Measurements from ENCODE around the gene AHCYL2. TPM values are rescaled to one million over a fixed set of nuclear protein-coding genes. Genes with fewer than 3 reads are reported as not detected.
"Not testable (repeated sequence)": the region's sequence is repeated elsewhere in the genome, so short reads cannot be mapped to it uniquely, and the experiment has no call there.

AHCYL2 gene
- total RNA-seq, 1 donor from 2014 or later, result 11.0 TPM

DNA sequence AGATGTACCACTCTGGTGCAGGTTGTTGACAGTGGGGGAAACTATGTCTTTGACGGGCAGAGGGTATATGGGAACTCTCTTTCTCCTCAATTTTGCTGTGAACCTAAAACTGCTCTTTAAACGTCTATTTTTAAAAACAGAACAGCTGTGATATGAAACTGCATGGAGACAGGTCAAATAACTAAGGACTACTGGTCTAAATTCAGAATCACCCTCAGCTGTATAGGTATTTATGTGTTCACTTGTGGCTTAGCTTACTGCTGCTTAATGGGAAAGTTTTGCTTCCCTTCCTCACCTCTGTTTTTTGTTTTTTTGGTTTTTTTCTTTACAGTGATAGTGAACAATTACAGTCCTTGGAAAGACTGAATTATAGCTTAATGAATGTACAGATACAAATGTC is 122.5 kb downstream of the AHCYL2 start:
- H3K4me1 Mint-ChIP-seq (ENCODE audit: low read depth), result peaks cover 18% of the 10 kb centered on the region
- no peaks in the 10 kb centered on the region for H3K9me3 Mint-ChIP-seq (ENCODE audit: low read depth)
- no peaks in the 10 kb centered on the region for H3K36me3 Mint-ChIP-seq (ENCODE audit: low read depth)
- H3K27me3 Mint-ChIP-seq (ENCODE audit: low read depth), result no peaks in the 10 kb centered on the region
- no peak overlapping the region for H3K27ac Mint-ChIP-seq (ENCODE audit: unreplicated experiment)
- TF ChIP-seq, protein P1, sequence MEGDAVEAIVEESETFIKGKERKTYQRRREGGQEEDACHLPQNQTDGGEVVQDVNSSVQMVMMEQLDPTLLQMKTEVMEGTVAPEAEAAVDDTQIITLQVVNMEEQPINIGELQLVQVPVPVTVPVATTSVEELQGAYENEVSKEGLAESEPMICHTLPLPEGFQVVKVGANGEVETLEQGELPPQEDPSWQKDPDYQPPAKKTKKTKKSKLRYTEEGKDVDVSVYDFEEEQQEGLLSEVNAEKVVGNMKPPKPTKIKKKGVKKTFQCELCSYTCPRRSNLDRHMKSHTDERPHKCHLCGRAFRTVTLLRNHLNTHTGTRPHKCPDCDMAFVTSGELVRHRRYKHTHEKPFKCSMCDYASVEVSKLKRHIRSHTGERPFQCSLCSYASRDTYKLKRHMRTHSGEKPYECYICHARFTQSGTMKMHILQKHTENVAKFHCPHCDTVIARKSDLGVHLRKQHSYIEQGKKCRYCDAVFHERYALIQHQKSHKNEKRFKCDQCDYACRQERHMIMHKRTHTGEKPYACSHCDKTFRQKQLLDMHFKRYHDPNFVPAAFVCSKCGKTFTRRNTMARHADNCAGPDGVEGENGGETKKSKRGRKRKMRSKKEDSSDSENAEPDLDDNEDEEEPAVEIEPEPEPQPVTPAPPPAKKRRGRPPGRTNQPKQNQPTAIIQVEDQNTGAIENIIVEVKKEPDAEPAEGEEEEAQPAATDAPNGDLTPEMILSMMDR (IDR thresholded peaks at IDR 0.05), result no peak
- no peak for DNase-seq (ENCODE audit: low spot score)
- H3K4me3 Mint-ChIP-seq (ENCODE audit: unreplicated experiment), result no peak overlapping the region

DNA sequence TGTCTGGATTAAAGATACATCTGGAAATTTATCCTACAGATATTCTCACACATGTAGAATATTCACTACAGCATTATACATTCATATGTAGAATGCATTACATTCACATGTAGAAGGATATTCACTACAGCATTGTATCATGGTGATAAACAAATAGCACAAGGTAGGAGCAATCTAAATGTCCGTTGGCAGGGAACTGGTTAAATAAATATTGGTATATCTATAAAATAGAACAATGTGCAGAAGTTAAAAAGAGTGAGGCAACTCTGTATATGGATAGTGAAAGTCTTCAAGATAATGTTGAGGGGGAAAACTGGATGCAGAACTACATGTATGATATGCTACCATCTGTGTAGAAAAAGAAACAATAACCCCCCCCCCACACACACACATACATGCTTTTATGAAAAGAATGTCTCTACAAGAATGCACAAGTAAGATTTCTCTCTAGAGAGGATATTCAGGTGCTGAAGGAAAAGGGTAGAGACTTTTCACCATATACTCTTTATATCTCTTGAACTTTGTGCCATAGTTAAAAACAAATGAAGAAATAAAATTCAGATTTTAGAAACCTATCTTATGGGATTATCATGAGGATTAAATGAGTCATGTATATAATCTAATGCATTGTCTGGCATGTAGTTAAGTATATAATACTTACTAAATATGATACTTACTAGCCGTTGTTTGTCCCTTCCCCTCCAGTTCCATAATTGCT is 123.4 kb downstream of the AHCYL2 start:
- no peak overlapping the region for H3K4me3 Mint-ChIP-seq (ENCODE audit: unreplicated experiment)
- no peaks in the 10 kb centered on the region for H3K27me3 Mint-ChIP-seq (ENCODE audit: low read depth)
- DNase-seq (ENCODE audit: low spot score), result no peak
- peaks cover 17% of the 10 kb centered on the region for H3K4me1 Mint-ChIP-seq (ENCODE audit: low read depth)
- no peaks in the 10 kb centered on the region for H3K36me3 Mint-ChIP-seq (ENCODE audit: low read depth)
- H3K9me3 Mint-ChIP-seq (ENCODE audit: low read depth), result no peaks in the 10 kb centered on the region
- no peak overlapping the region for H3K27ac Mint-ChIP-seq (ENCODE audit: unreplicated experiment)
- TF ChIP-seq, protein P1 (IDR thresholded peaks at IDR 0.05), result no peak

DNA sequence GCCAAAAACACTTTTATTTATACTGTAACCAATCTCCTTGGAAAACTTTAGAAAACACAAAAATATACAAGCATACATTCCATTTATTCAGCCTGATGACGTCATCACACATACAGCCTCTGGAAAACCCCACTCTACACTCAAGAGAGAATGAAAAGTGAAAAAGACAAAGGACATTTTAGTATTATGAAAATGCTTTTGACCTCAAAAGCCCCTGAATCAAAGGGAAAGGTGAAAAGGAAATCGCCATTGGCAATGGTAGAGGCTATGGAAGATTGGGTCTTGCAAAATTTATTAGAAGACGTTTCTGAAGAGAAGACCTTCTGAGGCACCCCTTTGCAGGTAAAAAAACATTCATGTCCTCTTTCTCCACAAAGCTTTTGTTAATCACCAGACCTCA is 126.5 kb downstream of the AHCYL2 start:
- Mint-ChIP-seq H3K4me3 (ENCODE audit: unreplicated experiment) (no peak overlapping the region), H3K27ac (ENCODE audit: unreplicated experiment) (no peak overlapping the region), H3K36me3 (ENCODE audit: low read depth) (peaks cover 1% of the 10 kb centered on the region), H3K27me3 (ENCODE audit: low read depth) (no peaks in the 10 kb centered on the region), H3K9me3 (ENCODE audit: low read depth) (no peaks in the 10 kb centered on the region), H3K4me1 (ENCODE audit: low read depth) (no peaks in the 10 kb centered on the region)
- DNase-seq (ENCODE audit: low spot score), result no peak
- TF ChIP-seq, protein P1 (IDR thresholded peaks at IDR 0.05), result no peak

DNA sequence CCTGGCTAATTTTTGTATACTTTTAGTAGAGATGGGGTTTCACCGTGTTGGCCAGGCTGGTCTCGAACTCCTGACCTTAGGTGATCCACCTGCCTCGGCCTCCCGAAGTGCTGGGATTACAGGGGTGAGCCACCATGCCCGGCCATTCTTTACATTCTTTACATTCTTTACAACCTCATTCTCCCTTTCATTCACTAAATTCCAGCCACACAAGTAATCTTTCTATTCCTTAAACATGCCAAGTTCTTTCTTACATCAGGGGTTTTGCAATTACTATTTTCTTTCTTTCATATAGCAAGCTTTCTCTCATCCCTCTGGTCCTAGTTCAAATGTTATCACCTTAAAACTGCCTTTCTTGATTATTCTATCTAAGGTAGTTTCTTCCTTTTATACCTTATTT is 128.3 kb downstream of the AHCYL2 start:
- DNase-seq (ENCODE audit: low spot score); H3K36me3 Mint-ChIP-seq (ENCODE audit: low read depth); H3K9me3 Mint-ChIP-seq (ENCODE audit: low read depth); H3K4me1 Mint-ChIP-seq (ENCODE audit: low read depth); H3K27ac Mint-ChIP-seq (ENCODE audit: unreplicated experiment); H3K27me3 Mint-ChIP-seq (ENCODE audit: low read depth); H3K4me3 Mint-ChIP-seq (ENCODE audit: unreplicated experiment): not testable (repeated sequence)

DNA sequence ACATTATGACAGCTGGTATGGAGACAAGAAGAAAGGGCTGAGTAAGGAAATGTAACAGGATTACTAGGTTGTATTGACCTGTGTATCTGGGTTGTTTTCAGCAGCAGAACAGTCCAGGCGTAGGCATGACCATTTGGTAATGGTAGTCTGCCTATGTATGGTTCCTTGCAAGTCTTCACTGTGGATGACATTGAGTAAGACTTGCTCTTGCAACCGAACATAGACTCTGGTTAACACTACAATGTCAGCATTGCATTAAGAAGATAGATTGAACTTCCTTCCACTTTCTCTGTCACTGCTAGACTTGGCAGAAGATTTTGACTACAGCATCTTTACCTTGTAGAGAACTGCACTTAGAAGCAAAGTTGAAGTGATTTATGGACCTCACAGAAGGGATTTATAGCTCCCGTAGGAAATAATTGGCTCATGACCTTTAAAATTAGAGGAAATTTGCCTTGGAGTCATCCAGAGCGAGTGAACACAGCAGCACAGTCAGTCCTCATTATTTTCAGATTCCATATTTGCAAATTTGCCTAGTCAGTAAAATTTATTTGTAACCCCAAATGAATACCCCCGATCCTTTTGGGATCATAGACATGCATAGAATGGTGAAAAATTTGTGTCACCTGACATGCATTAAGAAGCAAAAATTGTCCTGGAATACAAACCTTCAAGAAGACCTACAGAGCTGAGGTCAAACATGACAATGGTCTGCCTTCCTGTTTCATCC is 129.8 kb downstream of the AHCYL2 start:
- Mint-ChIP-seq H3K27ac (ENCODE audit: unreplicated experiment) (no peak overlapping the region), H3K4me3 (ENCODE audit: unreplicated experiment) (no peak overlapping the region), H3K27me3 (ENCODE audit: low read depth) (no peaks in the 10 kb centered on the region), H3K4me1 (ENCODE audit: low read depth) (no peaks in the 10 kb centered on the region), H3K36me3 (ENCODE audit: low read depth) (peaks cover 1% of the 10 kb centered on the region), H3K9me3 (ENCODE audit: low read depth) (no peaks in the 10 kb centered on the region)
- no peak for DNase-seq (ENCODE audit: low spot score)
- TF ChIP-seq, protein P1 (IDR thresholded peaks at IDR 0.05), result no peak

All from chondrocyte (in vitro differentiated cells).